HepG2 (cell line): ENCODE measurements around the gene ATRAID. TPM values are rescaled to one million over a fixed set of nuclear protein-coding genes. Genes with fewer than 3 reads are reported as not detected.
A peak's percentile ranks its signal among the peaks of the same experiment; 100 is the strongest.

ENCODE experiments used
- CBFB ChIP-seq: sonication (generic); formaldehyde crosslinking; IDR thresholded peaks from 2 replicates; pipeline ENCODE4 v1.4.0; 2020; ENCODE audit warnings: missing genetic modification reagents
- GTF2F1 ChIP-seq: fragments of 150-350 bp; IDR thresholded peaks from 2 replicates; pipeline ENCODE4 v1.6.1; 2014; ENCODE audit warnings: low read length
- IRF9 ChIP-seq: sonication (generic); formaldehyde crosslinking; IDR thresholded peaks from 2 replicates; pipeline ENCODE4 v1.8.0; 2022; ENCODE audit warnings: missing genetic modification reagents, mild to moderate bottlenecking, borderline replicate concordance
- MEIS1 ChIP-seq: sonication (generic); formaldehyde crosslinking; IDR thresholded peaks from 2 replicates; pipeline ENCODE4 v1.9.0; 2021; ENCODE audit warnings: mild to moderate bottlenecking, missing genetic modification reagents, moderate library complexity, borderline replicate concordance
- NCOA2 ChIP-seq: sonication (generic); formaldehyde crosslinking; IDR thresholded peaks from 2 replicates; pipeline ENCODE4 v1.8.0; 2022; ENCODE audit warnings: inconsistent platforms
- NR0B2 ChIP-seq: sonication (generic); formaldehyde crosslinking; IDR thresholded peaks from 2 replicates; pipeline ENCODE4 v1.4.0; 2020; ENCODE audit warnings: mild to moderate bottlenecking, missing genetic modification reagents
- RFX5 ChIP-seq: IDR thresholded peaks from 2 replicates; pipeline ENCODE4 v1.6.1; 2011; ENCODE audit warnings: low read depth, low read length, improper control_type of control experiment
- THRA ChIP-seq: sonication (generic); formaldehyde crosslinking; IDR thresholded peaks from 2 replicates; pipeline ENCODE4 v1.4.0; 2020; ENCODE audit warnings: missing genetic modification reagents, borderline replicate concordance
- YY1 ChIP-seq: IDR thresholded peaks from 2 replicates; pipeline ENCODE4 v1.6.1; 2011; ENCODE audit warnings: low read length, low read depth, moderate library complexity, mild to moderate bottlenecking; ENCODE audit not compliant: insufficient read depth, insufficient replicate concordance
- ZBTB26 ChIP-seq: IDR thresholded peaks from 2 replicates; pipeline ENCODE4 v1.6.1; 2016; ENCODE audit warnings: missing compliant biosample characterization, missing genetic modification reagents, borderline replicate concordance
- ZBTB38 ChIP-seq: sonication (generic); formaldehyde crosslinking; IDR thresholded peaks from 2 replicates; pipeline ENCODE4 v1.5.1; 2020; ENCODE audit warnings: mild to moderate bottlenecking, missing genetic modification reagents
- ZNF143 ChIP-seq: sonication (generic); formaldehyde crosslinking; IDR thresholded peaks from 2 replicates; pipeline ENCODE4 v1.4.0; 2020; ENCODE audit warnings: missing genetic modification reagents
- ZNF232 ChIP-seq: sonication (generic); formaldehyde crosslinking; IDR thresholded peaks from 2 replicates; pipeline ENCODE4 v1.4.0; 2020; ENCODE audit warnings: missing genetic modification reagents, borderline replicate concordance
- ZNF546 ChIP-seq: sonication (generic); formaldehyde crosslinking; conservative IDR thresholded peaks from 2 replicates; pipeline ENCODE4 v1.8.1; 2023; ENCODE audit warnings: mild to moderate bottlenecking, missing genetic modification reagents
- ZNF768 ChIP-seq: sonication (generic); formaldehyde crosslinking; IDR thresholded peaks from 2 replicates; pipeline ENCODE4 v1.4.0; 2020; ENCODE audit warnings: missing genetic modification reagents
- polyA plus RNA-seq, 8 experiments: library from polyadenylated mRNA; depleted of rRNA in 3 of 8; stranded (reverse) in 7 of 8; unstranded in 1 of 8; fragments of >200 nt; fragmentation: Illumina TruSeq in 4 of 8; extraction: Trizol in 4 of 8; gene quantifications; 2 replicates each; pipeline versions ENCODE4 v1.2.1 to v1.2.3, GENCODE V29; 2011 to 2016; ENCODE audit warnings: low read depth in 4 of 8, missing spikeins in 1 of 8, mixed read lengths in 1 of 8; ENCODE audit not compliant: insufficient read depth in 1 of 8
- total RNA-seq, 5 experiments: library from RNA; depleted of rRNA; stranded (reverse); fragments of >200 nt; fragmentation: Illumina TruSeq; extraction: Trizol; gene quantifications; 2 replicates each; pipeline ENCODE4 v1.2.3, GENCODE V29; 2016; ENCODE audit warnings: low read depth in 1 of 5
- TF ChIP-seq, protein P1 (sequence below): sonication (generic); formaldehyde crosslinking; IDR thresholded peaks from 2 replicates; pipeline ENCODE4 v1.4.0; 2020; ENCODE audit warnings: mild to moderate bottlenecking, missing genetic modification reagents

Gene ATRAID
- total and polyA plus RNA-seq, 2 of the 13 experiments (the other 11 are each of a cell fraction or from before 2014, with no cell fraction given), result 207 to 382 TPM

DNA sequence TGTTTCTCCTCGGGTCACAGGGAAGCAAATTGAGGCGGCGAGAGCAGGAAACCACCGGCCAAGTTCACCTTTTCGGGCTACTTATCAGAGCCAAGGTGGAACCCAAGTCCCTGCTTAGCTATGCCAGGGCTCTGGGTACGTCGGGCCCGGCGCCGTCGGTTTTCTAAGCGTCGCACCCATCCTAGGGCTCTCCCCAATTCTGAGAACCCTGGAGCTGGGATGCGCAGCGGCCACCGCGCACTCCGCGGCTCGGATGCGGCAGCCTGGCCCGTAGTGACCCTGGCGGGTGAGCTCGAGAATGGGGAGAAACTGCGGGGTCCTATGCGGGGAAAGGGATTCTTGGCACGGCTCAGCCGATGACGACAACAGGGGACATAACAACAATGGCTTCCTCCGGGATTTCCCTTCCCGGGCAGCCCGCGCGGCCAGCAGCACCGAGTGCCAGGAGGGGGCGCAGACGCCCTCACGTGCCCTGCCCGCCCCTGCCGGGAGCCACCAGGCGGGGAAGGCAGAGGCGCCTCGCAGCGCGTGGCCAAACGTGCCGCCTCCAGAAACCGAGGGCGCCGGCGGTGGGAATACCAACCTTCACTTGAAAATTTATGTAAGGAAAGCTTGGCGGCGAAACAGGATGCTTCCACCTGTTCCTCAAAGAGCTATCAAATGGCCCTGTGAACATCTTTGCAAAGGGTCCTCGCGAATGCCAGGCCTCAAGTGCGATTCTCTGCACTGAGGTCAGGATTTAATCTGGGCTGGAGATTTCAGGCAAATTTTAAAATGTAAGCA lies 53.1 kb downstream of the ATRAID start (continued):
- TF ChIP-seq NR0B2 (CRISPR knock-in tag) (peak; percentile 71; the same call in 1 of the 2 replicates), ZBTB38 (CRISPR knock-in tag) (peak; percentile 61; the same call in 1 of the 2 replicates), MEIS1 (CRISPR knock-in tag) (no peak), YY1 (peak; percentile 88), THRA (CRISPR knock-in tag) (0 out of 2 replicates have a peak, but pooled peaks have one; percentile 62), ZBTB26 (peak; percentile 26; the same call in 1 of the 2 replicates), ZNF546 (CRISPR knock-in tag) (peak; percentile 81; the same call in 1 of the 2 replicates), IRF9 (no peak; the same call in 1 of the 2 replicates), ZNF232 (CRISPR knock-in tag) (peak; percentile 55; the same call in 1 of the 2 replicates), NCOA2 (CRISPR knock-in tag) (0 out of 2 replicates have a peak, but pooled peaks have one; percentile 25), ZNF768 (CRISPR knock-in tag) (peak; percentile 64; the same call in 1 of the 2 replicates), RFX5 (no peak), CBFB (CRISPR knock-in tag) (peak; percentile 62; the same call in 1 of the 2 replicates), ZNF143 (CRISPR knock-in tag) (peak; percentile 45; the same call in 1 of the 2 replicates), GTF2F1 (no peak)
- TF ChIP-seq, protein P1, sequence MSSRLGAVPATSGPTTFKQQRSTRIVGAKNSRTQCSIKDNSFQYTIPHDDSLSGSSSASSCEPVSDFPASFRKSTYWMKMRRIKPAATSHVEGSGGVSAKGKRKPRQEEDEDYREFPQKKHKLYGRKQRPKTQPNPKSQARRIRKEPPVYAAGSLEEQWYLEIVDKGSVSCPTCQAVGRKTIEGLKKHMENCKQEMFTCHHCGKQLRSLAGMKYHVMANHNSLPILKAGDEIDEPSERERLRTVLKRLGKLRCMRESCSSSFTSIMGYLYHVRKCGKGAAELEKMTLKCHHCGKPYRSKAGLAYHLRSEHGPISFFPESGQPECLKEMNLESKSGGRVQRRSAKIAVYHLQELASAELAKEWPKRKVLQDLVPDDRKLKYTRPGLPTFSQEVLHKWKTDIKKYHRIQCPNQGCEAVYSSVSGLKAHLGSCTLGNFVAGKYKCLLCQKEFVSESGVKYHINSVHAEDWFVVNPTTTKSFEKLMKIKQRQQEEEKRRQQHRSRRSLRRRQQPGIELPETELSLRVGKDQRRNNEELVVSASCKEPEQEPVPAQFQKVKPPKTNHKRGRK (CRISPR knock-in tag), result no peak
